ENCODE measurements around the gene PREX1.

The PREX1 gene

DNA sequence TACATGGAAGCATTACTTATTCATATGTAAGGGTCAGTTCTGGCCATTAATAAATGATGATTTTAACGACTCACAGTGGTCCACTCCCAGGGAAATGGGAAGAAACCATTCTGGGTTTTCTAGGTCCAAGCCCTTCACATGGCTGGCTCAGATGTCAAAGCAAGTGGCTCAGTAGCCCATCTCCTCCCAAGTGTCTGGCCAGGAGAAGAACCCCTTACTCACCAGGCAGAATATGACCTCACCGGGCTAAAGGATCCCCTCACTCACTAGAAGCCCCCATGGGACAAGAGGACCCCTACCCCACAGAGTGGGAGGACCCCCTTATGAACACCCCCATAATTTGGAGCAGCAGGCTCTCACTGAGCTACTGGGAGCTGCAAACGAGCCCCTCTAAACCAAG, 34.0 kb downstream of the PREX1 start:
- TF ChIP-seq, protein P1, sequence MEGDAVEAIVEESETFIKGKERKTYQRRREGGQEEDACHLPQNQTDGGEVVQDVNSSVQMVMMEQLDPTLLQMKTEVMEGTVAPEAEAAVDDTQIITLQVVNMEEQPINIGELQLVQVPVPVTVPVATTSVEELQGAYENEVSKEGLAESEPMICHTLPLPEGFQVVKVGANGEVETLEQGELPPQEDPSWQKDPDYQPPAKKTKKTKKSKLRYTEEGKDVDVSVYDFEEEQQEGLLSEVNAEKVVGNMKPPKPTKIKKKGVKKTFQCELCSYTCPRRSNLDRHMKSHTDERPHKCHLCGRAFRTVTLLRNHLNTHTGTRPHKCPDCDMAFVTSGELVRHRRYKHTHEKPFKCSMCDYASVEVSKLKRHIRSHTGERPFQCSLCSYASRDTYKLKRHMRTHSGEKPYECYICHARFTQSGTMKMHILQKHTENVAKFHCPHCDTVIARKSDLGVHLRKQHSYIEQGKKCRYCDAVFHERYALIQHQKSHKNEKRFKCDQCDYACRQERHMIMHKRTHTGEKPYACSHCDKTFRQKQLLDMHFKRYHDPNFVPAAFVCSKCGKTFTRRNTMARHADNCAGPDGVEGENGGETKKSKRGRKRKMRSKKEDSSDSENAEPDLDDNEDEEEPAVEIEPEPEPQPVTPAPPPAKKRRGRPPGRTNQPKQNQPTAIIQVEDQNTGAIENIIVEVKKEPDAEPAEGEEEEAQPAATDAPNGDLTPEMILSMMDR (IDR thresholded peaks at IDR 0.05; ENCODE audit: borderline replicate concordance, insufficient read depth, low read depth, low read length) = no peak

DNA sequence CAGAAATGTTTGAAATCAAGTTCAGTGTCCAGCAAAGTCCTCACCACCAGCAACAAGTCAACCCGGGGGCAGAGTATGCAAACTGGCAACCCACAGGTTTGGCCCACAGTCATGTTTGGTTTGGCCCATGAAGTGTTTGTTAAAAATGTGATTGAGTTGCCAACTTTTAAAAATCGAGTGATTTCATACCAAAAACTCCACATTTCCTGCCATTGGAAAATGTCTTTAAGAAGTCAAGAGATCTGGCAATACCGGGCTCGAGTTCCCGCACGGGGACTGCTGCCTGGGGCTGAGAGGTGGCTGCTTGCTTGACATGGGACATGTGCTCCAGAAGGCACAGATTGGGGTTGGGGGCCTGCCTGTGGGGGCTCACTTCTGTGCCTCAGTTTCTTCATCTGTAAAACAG, 36.1 kb downstream of the PREX1 start:
- TF ChIP-seq, protein P1 (IDR thresholded peaks at IDR 0.05; ENCODE audit: borderline replicate concordance, insufficient read depth, low read depth, low read length) = no peak
- no peak overlapping the region for H3K4me3 ChIP-seq (ENCODE audit: low read depth, low read length)

More for the DNA sequence above, 34.0 kb downstream of the PREX1 start:
- no peak overlapping the region for H3K4me3 ChIP-seq (ENCODE audit: low read depth, low read length)

DNA sequence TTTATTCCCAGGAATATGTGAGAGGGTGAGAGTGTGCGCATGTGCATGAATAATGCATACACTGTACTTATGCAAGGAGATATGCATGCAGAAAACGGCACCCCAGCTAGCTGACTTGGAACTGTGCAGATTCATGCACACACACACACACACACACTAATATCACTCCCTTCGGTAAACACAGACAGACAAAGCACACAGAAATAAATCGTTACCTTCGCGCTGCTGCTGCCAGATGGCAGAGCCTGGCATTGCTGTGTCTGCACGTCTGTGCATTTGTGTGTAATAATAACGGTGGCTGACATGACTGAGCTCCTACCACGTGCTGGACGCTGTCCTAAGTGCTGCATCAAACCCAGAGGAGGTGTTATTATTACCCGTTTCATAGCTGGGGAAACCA, 36.8 kb downstream of the PREX1 start:
- no peak overlapping the region for H3K4me3 ChIP-seq (ENCODE audit: low read depth, low read length)

DNA sequence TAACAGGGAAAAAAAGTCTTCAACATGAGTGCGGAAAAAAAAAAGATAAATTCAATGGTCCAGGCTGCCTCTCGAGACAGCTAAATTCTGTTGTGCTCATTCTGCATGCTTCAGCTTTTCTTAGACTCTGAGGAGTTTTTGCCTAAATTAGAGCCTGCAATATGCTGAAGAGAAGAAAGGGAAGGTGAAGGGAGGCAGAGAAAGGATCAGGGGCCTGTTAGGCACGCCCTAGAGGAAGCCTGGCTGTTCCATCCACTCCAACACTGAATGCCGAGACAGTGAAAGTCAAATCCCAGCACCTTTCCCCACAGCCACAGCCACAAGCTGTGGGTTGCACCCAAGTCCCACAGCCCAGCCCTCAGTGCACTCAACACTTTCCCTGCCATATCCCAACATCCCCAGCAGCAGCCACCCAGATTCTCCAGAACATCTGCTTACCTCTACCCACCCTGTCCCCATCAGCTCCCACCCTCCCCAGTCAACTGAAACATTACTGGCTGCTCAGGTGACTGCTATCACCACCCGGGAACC, 37.3 kb downstream of the PREX1 start:
- TF ChIP-seq, protein P1 (IDR thresholded peaks at IDR 0.05; ENCODE audit: borderline replicate concordance, insufficient read depth, low read depth, low read length) = no peak

More for the DNA sequence above, 36.8 kb downstream of the PREX1 start:
- TF ChIP-seq, protein P1 (IDR thresholded peaks at IDR 0.05; ENCODE audit: borderline replicate concordance, insufficient read depth, low read depth, low read length) = no peak

DNA sequence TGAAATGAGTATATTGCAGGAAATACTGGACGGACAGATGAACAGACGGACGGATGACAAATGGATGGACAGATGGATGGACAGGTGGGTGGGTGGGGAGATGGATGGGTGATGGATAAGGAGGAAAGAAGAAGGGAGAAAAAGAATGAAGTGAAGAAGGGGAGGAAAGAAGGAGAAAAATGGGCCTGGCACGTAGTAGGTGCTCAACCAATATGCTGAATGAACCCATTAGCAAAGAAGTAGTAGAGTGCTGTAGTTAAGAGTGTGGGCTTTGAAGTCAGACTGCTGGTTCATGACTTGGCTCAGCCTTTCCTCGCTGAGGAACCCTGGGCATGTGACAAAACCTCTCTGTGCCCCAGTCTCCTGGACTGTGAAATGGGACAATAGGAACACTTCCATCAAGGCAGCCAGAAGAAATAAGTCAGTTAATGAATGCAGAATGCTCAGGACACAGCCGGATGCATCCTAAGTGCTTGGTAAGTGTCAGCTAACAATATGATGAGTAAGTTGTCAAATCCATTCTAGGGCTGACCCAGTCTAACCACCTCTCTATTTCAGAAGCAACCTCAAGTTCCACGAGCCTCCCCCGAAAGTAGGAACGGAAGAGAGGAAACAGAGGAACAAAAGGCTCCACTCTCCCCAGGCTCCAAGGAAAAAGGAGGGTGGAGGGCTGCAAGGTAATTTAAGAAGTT, 37.9 kb downstream of the PREX1 start:
- TF ChIP-seq, protein P1 (IDR thresholded peaks at IDR 0.05; ENCODE audit: borderline replicate concordance, insufficient read depth, low read depth, low read length) = no peak
- H3K4me3 ChIP-seq (ENCODE audit: low read depth, low read length) = no peak overlapping the region

More for the DNA sequence above, 37.3 kb downstream of the PREX1 start:
- no peak overlapping the region for H3K4me3 ChIP-seq (ENCODE audit: low read depth, low read length)

DNA sequence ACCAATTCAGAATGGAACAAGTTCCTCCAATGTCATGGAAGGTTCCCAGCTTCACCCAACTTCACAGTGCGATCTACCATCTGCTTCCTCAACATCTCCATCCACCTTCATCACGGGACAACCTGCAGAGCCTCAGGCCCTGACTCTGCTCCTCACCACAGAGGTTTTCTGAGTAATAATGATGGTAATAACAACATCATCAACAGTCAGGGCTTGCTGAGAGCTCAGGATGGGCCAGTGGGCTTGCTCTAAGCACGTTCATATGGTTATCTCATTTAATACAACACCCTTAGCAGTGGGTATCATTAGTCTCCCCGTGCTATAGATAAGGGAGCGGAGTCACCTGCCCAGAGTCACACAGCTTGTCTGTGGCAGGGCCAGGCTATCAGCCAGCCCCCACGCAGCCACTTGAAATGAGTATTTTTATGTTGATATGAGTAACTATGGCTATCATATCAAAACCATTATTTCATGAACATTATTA, 38.6 kb downstream of the PREX1 start:
- TF ChIP-seq, protein P1 (IDR thresholded peaks at IDR 0.05; ENCODE audit: borderline replicate concordance, insufficient read depth, low read depth, low read length) = no peak
- no peak overlapping the region for H3K4me3 ChIP-seq (ENCODE audit: low read depth, low read length)
